Measurements from ENCODE around the gene TXNIP. TPM values are rescaled to one million over a fixed set of nuclear protein-coding genes. Genes with fewer than 3 reads are reported as not detected.

The TXNIP gene
- total RNA-seq, 1 donor from 2014 or later: 38.8 TPM

GRCh38 chr1:146007489-146008133 lies 11.2 kb upstream of the TXNIP start:
- H3K27me3 Mint-ChIP-seq: peaks cover 3% of the 10 kb centered on the region
- H3K4me3 Mint-ChIP-seq (ENCODE audit: low read depth): no peak overlapping the region
- H3K36me3 Mint-ChIP-seq (ENCODE audit: insufficient read depth): no peaks in the 10 kb centered on the region
- no peaks in the 10 kb centered on the region for H3K9me3 Mint-ChIP-seq (ENCODE audit: low read depth)
- TF ChIP-seq, protein P1, sequence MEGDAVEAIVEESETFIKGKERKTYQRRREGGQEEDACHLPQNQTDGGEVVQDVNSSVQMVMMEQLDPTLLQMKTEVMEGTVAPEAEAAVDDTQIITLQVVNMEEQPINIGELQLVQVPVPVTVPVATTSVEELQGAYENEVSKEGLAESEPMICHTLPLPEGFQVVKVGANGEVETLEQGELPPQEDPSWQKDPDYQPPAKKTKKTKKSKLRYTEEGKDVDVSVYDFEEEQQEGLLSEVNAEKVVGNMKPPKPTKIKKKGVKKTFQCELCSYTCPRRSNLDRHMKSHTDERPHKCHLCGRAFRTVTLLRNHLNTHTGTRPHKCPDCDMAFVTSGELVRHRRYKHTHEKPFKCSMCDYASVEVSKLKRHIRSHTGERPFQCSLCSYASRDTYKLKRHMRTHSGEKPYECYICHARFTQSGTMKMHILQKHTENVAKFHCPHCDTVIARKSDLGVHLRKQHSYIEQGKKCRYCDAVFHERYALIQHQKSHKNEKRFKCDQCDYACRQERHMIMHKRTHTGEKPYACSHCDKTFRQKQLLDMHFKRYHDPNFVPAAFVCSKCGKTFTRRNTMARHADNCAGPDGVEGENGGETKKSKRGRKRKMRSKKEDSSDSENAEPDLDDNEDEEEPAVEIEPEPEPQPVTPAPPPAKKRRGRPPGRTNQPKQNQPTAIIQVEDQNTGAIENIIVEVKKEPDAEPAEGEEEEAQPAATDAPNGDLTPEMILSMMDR (IDR thresholded peaks at IDR 0.05; ENCODE audit: unreplicated experiment): no peak
- no peak for DNase-seq (ENCODE audit: low spot score, unreplicated experiment)
- peaks cover under 1% of the 10 kb centered on the region for H3K4me1 Mint-ChIP-seq (ENCODE audit: low read depth)
- H3K27ac Mint-ChIP-seq: no peak overlapping the region

GRCh38 chr1:146001709-146002108 lies 5.3 kb upstream of the TXNIP start:
- H3K27me3 Mint-ChIP-seq: peaks cover 3% of the 10 kb centered on the region
- no peaks in the 10 kb centered on the region for H3K36me3 Mint-ChIP-seq (ENCODE audit: insufficient read depth)
- no peak overlapping the region for H3K27ac Mint-ChIP-seq
- H3K4me1 Mint-ChIP-seq (ENCODE audit: low read depth): peaks cover 20% of the 10 kb centered on the region
- no peak overlapping the region for H3K4me3 Mint-ChIP-seq (ENCODE audit: low read depth)
- H3K9me3 Mint-ChIP-seq (ENCODE audit: low read depth): no peaks in the 10 kb centered on the region
- TF ChIP-seq, protein P1 (IDR thresholded peaks at IDR 0.05; ENCODE audit: unreplicated experiment): no peak
- no peak for DNase-seq (ENCODE audit: low spot score, unreplicated experiment)

GRCh38 chr1:145999321-146000024 lies 3.1 kb upstream of the TXNIP start:
- TF ChIP-seq, protein P1 (IDR thresholded peaks at IDR 0.05; ENCODE audit: unreplicated experiment): no peak
- H3K27ac Mint-ChIP-seq: peak overlapping the region; percentile 69
- peaks cover 34% of the 10 kb centered on the region for H3K4me1 Mint-ChIP-seq (ENCODE audit: low read depth)
- H3K9me3 Mint-ChIP-seq (ENCODE audit: low read depth): no peaks in the 10 kb centered on the region
- H3K36me3 Mint-ChIP-seq (ENCODE audit: insufficient read depth): peaks cover 6% of the 10 kb centered on the region
- H3K27me3 Mint-ChIP-seq: no peaks in the 10 kb centered on the region
- H3K4me3 Mint-ChIP-seq (ENCODE audit: low read depth): no peak overlapping the region
- no peak for DNase-seq (ENCODE audit: low spot score, unreplicated experiment)

DNA sequence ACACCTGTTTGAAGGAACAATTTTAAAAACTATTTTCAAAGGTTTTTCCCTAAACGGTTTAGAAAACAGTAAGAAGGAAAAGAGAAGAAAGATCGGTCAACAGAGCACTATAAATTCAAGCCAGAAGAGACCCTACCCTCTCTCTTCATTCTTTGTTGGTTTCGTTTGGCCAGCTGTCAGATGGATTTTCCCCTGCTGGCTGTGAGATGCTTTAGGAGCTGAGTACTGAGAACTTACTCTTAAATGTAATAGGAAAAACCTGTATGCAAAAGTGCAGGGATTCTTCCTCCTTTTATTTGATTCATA lies 1.3 kb upstream of the TXNIP start:
- no peak overlapping the region for H3K27ac Mint-ChIP-seq
- peaks cover 41% of the 10 kb centered on the region for H3K4me1 Mint-ChIP-seq (ENCODE audit: low read depth)
- H3K9me3 Mint-ChIP-seq (ENCODE audit: low read depth): no peaks in the 10 kb centered on the region
- no peak for DNase-seq (ENCODE audit: low spot score, unreplicated experiment)
- no peaks in the 10 kb centered on the region for H3K27me3 Mint-ChIP-seq
- peaks cover 21% of the 10 kb centered on the region for H3K36me3 Mint-ChIP-seq (ENCODE audit: insufficient read depth)
- peak overlapping the region; percentile 94 for H3K4me3 Mint-ChIP-seq (ENCODE audit: low read depth)
- TF ChIP-seq, protein P1 (IDR thresholded peaks at IDR 0.05; ENCODE audit: unreplicated experiment): no peak

GRCh38 chr1:145997016-145997717 lies 788 bp upstream of the TXNIP start:
- Mint-ChIP-seq H3K36me3 (ENCODE audit: insufficient read depth) (peaks cover 24% of the 10 kb centered on the region), H3K4me1 (ENCODE audit: low read depth) (peaks cover 41% of the 10 kb centered on the region), H3K27ac (peak overlapping the region; percentile 83), H3K4me3 (ENCODE audit: low read depth) (peak overlapping the region; percentile 94), H3K9me3 (ENCODE audit: low read depth) (no peaks in the 10 kb centered on the region), H3K27me3 (no peaks in the 10 kb centered on the region)
- TF ChIP-seq, protein P1 (IDR thresholded peaks at IDR 0.05; ENCODE audit: unreplicated experiment): no peak
- no peak for DNase-seq (ENCODE audit: low spot score, unreplicated experiment)
